Measurements from ENCODE around the gene QSOX2. TPM values are rescaled to one million over a fixed set of nuclear protein-coding genes. Genes with fewer than 3 reads are reported as not detected.

Gene QSOX2
- total RNA-seq, 1 donor from 2014 or later, result 6.3 TPM

- peak; percentile 29 to 37 for DNase-seq (ENCODE audit: low read depth in 2 of 2)
Observed at GRCh38 chr9:136204838-136205706, 40.5 kb downstream of the QSOX2 start, which contains the start of gene LHX3. LHX3 (minus strand) TSS chr9:136205128; CDS start chr9:136205012, 116 bp downstream.

GRCh38 chr9:136204145-136204805, 41.3 kb downstream of the QSOX2 start:
- DNase-seq (ENCODE audit: low read depth in 2 of 2), result no peak

- no peak for DNase-seq (ENCODE audit: low read depth in 2 of 2)
Observed at GRCh38 chr9:136203408-136204144, 42.0 kb downstream of the QSOX2 start.

- DNase-seq (ENCODE audit: low read depth in 2 of 2), result no peak
Observed at GRCh38 chr9:136202454-136203407, 42.9 kb downstream of the QSOX2 start.

- DNase-seq (ENCODE audit: low read depth in 2 of 2), result peak; percentile 23 to 54
Observed at GRCh38 chr9:136201609-136202453, 43.8 kb downstream of the QSOX2 start.

- DNase-seq (ENCODE audit: low read depth in 2 of 2), result no peak
Observed at GRCh38 chr9:136201174-136201573, 44.4 kb downstream of the QSOX2 start.

GRCh38 chr9:136200424-136200823, 45.2 kb downstream of the QSOX2 start:
- DNase-seq (ENCODE audit: low read depth in 2 of 2), result no peak

GRCh38 chr9:136199391-136200288, 46.0 kb downstream of the QSOX2 start:
- no peak for DNase-seq (ENCODE audit: low read depth in 2 of 2)

- DNase-seq (ENCODE audit: low read depth in 2 of 2), result no peak
Observed at GRCh38 chr9:136198605-136199083, 47.0 kb downstream of the QSOX2 start.

GRCh38 chr9:136197930-136198604, 47.5 kb downstream of the QSOX2 start:
- DNase-seq (ENCODE audit: low read depth in 2 of 2), result no peak

GRCh38 chr9:136197084-136197875, 48.3 kb downstream of the QSOX2 start:
- DNase-seq (ENCODE audit: low read depth in 2 of 2), result no peak

- no peak for DNase-seq (ENCODE audit: low read depth in 2 of 2)
Observed at GRCh38 chr9:136196404-136197083, 49.1 kb downstream of the QSOX2 start.

GRCh38 chr9:136194540-136194939, 51.1 kb downstream of the QSOX2 start:
- no peak for DNase-seq (ENCODE audit: low read depth in 2 of 2)

GRCh38 chr9:136193891-136194279, 51.7 kb downstream of the QSOX2 start:
- DNase-seq (ENCODE audit: low read depth in 2 of 2), result no peak

GRCh38 chr9:136193127-136193890, 52.3 kb downstream of the QSOX2 start:
- no peak for DNase-seq (ENCODE audit: low read depth in 2 of 2)
